ENCODE data around the gene NNAT. TPM values are rescaled to one million over a fixed set of nuclear protein-coding genes. Genes with fewer than 3 reads are reported as not detected.

The NNAT gene
- total and polyA plus RNA-seq, 2 donors = 31.4 to 61.2 TPM

GRCh38 chr20:37565134-37565811 lies 44.2 kb downstream of the NNAT start:
- H3K4me3 ChIP-seq (ENCODE audit: low read depth, low read length) = no peak overlapping the region
- WGBS = 70% methylated on average over 14 of the region's 14 CpGs
- H3K27ac ChIP-seq (ENCODE audit: low read depth) = no peak overlapping the region
- no peak for DNase-seq (ENCODE audit: extremely low spot score)
- H3K36me3 ChIP-seq (ENCODE audit: insufficient read depth) = no peaks in the 10 kb centered on the region
- no peaks in the 10 kb centered on the region for H3K4me1 ChIP-seq (ENCODE audit: insufficient read depth)

- Histone ChIP-seq H3K27ac (ENCODE audit: low read depth) (no peak overlapping the region), H3K4me3 (ENCODE audit: low read depth, low read length) (no peak overlapping the region), H3K36me3 (ENCODE audit: insufficient read depth) (no peaks in the 10 kb centered on the region), H3K4me1 (ENCODE audit: insufficient read depth) (no peaks in the 10 kb centered on the region)
- DNase-seq (ENCODE audit: extremely low spot score) = no peak
- 62% methylated on average over 5 of the region's 5 CpGs for WGBS
These were observed 45.7 kb downstream of the NNAT start for GRCh38 chr20:37566590-37567330.

GRCh38 chr20:37567331-37567665 lies 46.2 kb downstream of the NNAT start:
- WGBS = 9% methylated on average over 7 of the region's 7 CpGs
- no peaks in the 10 kb centered on the region for H3K36me3 ChIP-seq (ENCODE audit: insufficient read depth)
- no peaks in the 10 kb centered on the region for H3K4me1 ChIP-seq (ENCODE audit: insufficient read depth)
- no peak for DNase-seq (ENCODE audit: extremely low spot score)
- H3K27ac ChIP-seq (ENCODE audit: low read depth) = no peak overlapping the region
- H3K4me3 ChIP-seq (ENCODE audit: low read depth, low read length) = no peak overlapping the region

- H3K27ac ChIP-seq (ENCODE audit: low read depth) = no peak overlapping the region
- H3K4me3 ChIP-seq (ENCODE audit: low read depth, low read length) = no peak overlapping the region
- WGBS = 4% methylated on average over 13 of the region's 13 CpGs
- no peaks in the 10 kb centered on the region for H3K4me1 ChIP-seq (ENCODE audit: insufficient read depth)
- no peak for DNase-seq (ENCODE audit: extremely low spot score)
- H3K36me3 ChIP-seq (ENCODE audit: insufficient read depth) = no peaks in the 10 kb centered on the region
These were observed 46.9 kb downstream of the NNAT start for GRCh38 chr20:37567671-37568588.

- H3K4me1 ChIP-seq (ENCODE audit: insufficient read depth) = no peaks in the 10 kb centered on the region
- H3K36me3 ChIP-seq (ENCODE audit: insufficient read depth) = no peaks in the 10 kb centered on the region
- DNase-seq (ENCODE audit: extremely low spot score) = no peak
- no peak overlapping the region for H3K27ac ChIP-seq (ENCODE audit: low read depth)
- WGBS = 93% methylated on average over 1 of the region's 1 CpG
- H3K4me3 ChIP-seq (ENCODE audit: low read depth, low read length) = no peak overlapping the region
These were observed 49.4 kb downstream of the NNAT start for GRCh38 chr20:37570419-37570818.

GRCh38 chr20:37571033-37571432 lies 50.0 kb downstream of the NNAT start:
- WGBS = 71% methylated on average over 6 of the region's 6 CpGs
- Histone ChIP-seq H3K36me3 (ENCODE audit: insufficient read depth) (no peaks in the 10 kb centered on the region), H3K4me3 (ENCODE audit: low read depth, low read length) (no peak overlapping the region), H3K27ac (ENCODE audit: low read depth) (no peak overlapping the region), H3K4me1 (ENCODE audit: insufficient read depth) (no peaks in the 10 kb centered on the region)
- DNase-seq (ENCODE audit: extremely low spot score) = no peak

Other genes with a start within 250 kb of the NNAT start
- 14.9 TPM for gene MANBAL, start 231.6 kb upstream of the NNAT start, total RNA-seq
- gene MANBAL, start 231.6 kb upstream of the NNAT start, polyA plus RNA-seq = 133 TPM
- gene SRC, start 175.1 kb upstream of the NNAT start, total RNA-seq = 26.9 TPM
- 53.2 TPM for gene SRC, start 175.1 kb upstream of the NNAT start, polyA plus RNA-seq
- gene BLCAP, start 6.6 kb downstream of the NNAT start, total RNA-seq = 82.5 TPM
- 94.0 TPM for gene BLCAP, start 6.6 kb downstream of the NNAT start, polyA plus RNA-seq
- 22.2 TPM for gene CTNNBL1, start 172.8 kb downstream of the NNAT start, total RNA-seq
- 39.3 TPM for gene CTNNBL1, start 172.8 kb downstream of the NNAT start, polyA plus RNA-seq